ENCODE data around the gene KRTAP12-1.
A peak's percentile ranks its signal among the peaks of the same experiment; 100 is the strongest.
"Not testable (repeated sequence)": the region's sequence is repeated elsewhere in the genome, so short reads cannot be mapped to it uniquely, and the experiment has no call there.

The KRTAP12-1 gene

GRCh38 chr21:44682580-44683151 lies 703 bp upstream of the KRTAP12-1 start:
- no peak for DNase-seq
- intact Hi-C loops (cut with DNase I), result no loop called here

GRCh38 chr21:44681152-44681551 lies 811 bp downstream of the KRTAP12-1 start:
- intact Hi-C loops (cut with DNase I), result no loop called here
- peak in 1 of 10 donors; percentile 62 for DNase-seq

- intact Hi-C loops (cut with DNase I), result no loop called here
- peak in 1 of 10 donors; percentile 40 for DNase-seq
These were observed 4.1 kb downstream of the KRTAP12-1 start for GRCh38 chr21:44677881-44678280.

GRCh38 chr21:44671911-44672310 lies 10.1 kb downstream of the KRTAP12-1 start:
- no peak for DNase-seq
- intact Hi-C loops (cut with DNase I), result no loop called here

GRCh38 chr21:44670642-44671432 lies 11.1 kb downstream of the KRTAP12-1 start:
- peak in 1 of 10 donors; percentile 54 for DNase-seq

GRCh38 chr21:44667612-44668011 lies 14.4 kb downstream of the KRTAP12-1 start:
- intact Hi-C loops (cut with DNase I), result no loop called here
- DNase-seq, result no peak

More at GRCh38 chr21:44670642-44671432, 11.1 kb downstream of the KRTAP12-1 start:
- intact Hi-C loops (cut with DNase I), result no loop called here

GRCh38 chr21:44666401-44667320 lies 15.3 kb downstream of the KRTAP12-1 start, which contains the start of gene KRTAP12-2:
KRTAP12-2 (minus strand) TSS chr21:44666927; CDS start chr21:44666886, 41 bp downstream.
- intact Hi-C loops (cut with DNase I), result no loop called here
- peak in 1 of 10 donors; percentile 65 for DNase-seq

GRCh38 chr21:44664691-44665090 lies 17.3 kb downstream of the KRTAP12-1 start:
- intact Hi-C loops (cut with DNase I), result no loop called here
- peak in 1 of 10 donors; percentile 22 for DNase-seq

GRCh38 chr21:44661567-44661966 lies 20.4 kb downstream of the KRTAP12-1 start:
- DNase-seq; intact Hi-C loops (cut with DNase I): not testable (repeated sequence)

GRCh38 chr21:44658913-44659595 lies 22.9 kb downstream of the KRTAP12-1 start:
- peak in 1 of 10 donors; percentile 25 for DNase-seq
- intact Hi-C loops (cut with DNase I), result no loop called here

- peak in 1 of 10 donors; percentile 13 for DNase-seq
- intact Hi-C loops (cut with DNase I), result no loop called here
These were observed 23.4 kb downstream of the KRTAP12-1 start for GRCh38 chr21:44658541-44658910.

GRCh38 chr21:44657635-44658540 lies 24.1 kb downstream of the KRTAP12-1 start, which contains the start of gene KRTAP12-3:
KRTAP12-3 (plus strand) TSS chr21:44657932; CDS start chr21:44657980, 48 bp downstream.
- intact Hi-C loops (cut with DNase I), result no loop called here
- peak in 1 of 10 donors; percentile 24 for DNase-seq

- intact Hi-C loops (cut with DNase I), result no loop called here
- peak in 1 of 10 donors; percentile 12 for DNase-seq
These were observed 25.1 kb downstream of the KRTAP12-1 start for GRCh38 chr21:44656868-44657267.

- intact Hi-C loops (cut with DNase I), result no loop called here
These were observed 27.3 kb downstream of the KRTAP12-1 start, which contains the start of gene KRTAP12-4 for GRCh38 chr21:44654576-44655175. KRTAP12-4 (minus strand) TSS chr21:44654659; CDS start chr21:44654614, 45 bp downstream.

GRCh38 chr21:44653656-44654575 lies 28.0 kb downstream of the KRTAP12-1 start:
- peak in 1 of 10 donors; percentile 72 for DNase-seq

More at GRCh38 chr21:44654576-44655175, 27.3 kb downstream of the KRTAP12-1 start, which contains the start of gene KRTAP12-4:
- peak in 1 of 10 donors; percentile 70 for DNase-seq

GRCh38 chr21:44653123-44653522 lies 28.8 kb downstream of the KRTAP12-1 start:
- peak in 1 of 10 donors; percentile 71 for DNase-seq
- intact Hi-C loops (cut with DNase I), result no loop called here

More at GRCh38 chr21:44653656-44654575, 28.0 kb downstream of the KRTAP12-1 start:
- intact Hi-C loops (cut with DNase I), result no loop called here

Data from posterior cingulate gyrus (tissue), 11 donors.